Loucy (cell line): ENCODE measurements around the gene PCBP2.

Experiments
- H2AFZ ChIP-seq: fragments of 200-600 bp; sonication (generic); 2 replicates; pipeline ENCODE4 v1.6.0; 2016; ENCODE audit warnings: antibody characterized with exemption, mild to moderate bottlenecking, low read length, moderate library complexity
- H3F3A ChIP-seq: fragments of 200-600 bp; 2 replicates; pipeline ENCODE4 v1.6.0; 2016; ENCODE audit warnings: antibody characterized with exemption, low read depth, mild to moderate bottlenecking
- H3K27me3 ChIP-seq: fragments of 200-600 bp; sonication (generic); 2 replicates; pipeline ENCODE4 v1.6.1; 2014; ENCODE audit warnings: low read length, mild to moderate bottlenecking; ENCODE audit not compliant: insufficient read depth, poor library complexity, severe bottlenecking
- H3K36me3 ChIP-seq: fragments of 200-600 bp; sonication (generic); 2 replicates; pipeline ENCODE4 v1.6.1; 2016; ENCODE audit warnings: low read length; ENCODE audit not compliant: insufficient read depth
- H3K4me1 ChIP-seq: fragments of 200-600 bp; sonication (generic); 2 replicates; pipeline ENCODE4 v1.5.1; 2014; ENCODE audit warnings: low read length, mild to moderate bottlenecking; ENCODE audit not compliant: insufficient read depth, poor library complexity, severe bottlenecking
- H3K4me2 ChIP-seq: fragments of 200-600 bp; sonication (generic); 2 replicates; pipeline ENCODE4 v1.6.0; 2014; ENCODE audit warnings: antibody characterized with exemption, low read length, low read depth, mild to moderate bottlenecking; ENCODE audit not compliant: poor library complexity, severe bottlenecking
- H3K4me3 ChIP-seq: fragments of 200-600 bp; sonication (generic); 2 replicates; pipeline ENCODE4 v1.5.1; 2014; ENCODE audit warnings: low read length, mild to moderate bottlenecking, mixed read lengths; ENCODE audit not compliant: poor library complexity, severe bottlenecking
- H3K79me2 ChIP-seq: fragments of 200-600 bp; sonication (generic); 2 replicates; pipeline ENCODE4 v1.6.1; 2014; ENCODE audit warnings: low read length; ENCODE audit not compliant: insufficient read depth
- H3K9ac ChIP-seq: fragments of 200-600 bp; sonication (generic); 2 replicates; pipeline ENCODE4 v1.6.0; 2014; ENCODE audit warnings: mild to moderate bottlenecking, low read depth, low read length, moderate library complexity; ENCODE audit not compliant: poor library complexity, severe bottlenecking
- H3K9me2 ChIP-seq: fragments of 200-600 bp; sonication (generic); replicated peaks from 2 replicates; pipeline ENCODE4 v1.6.1; 2016; ENCODE audit warnings: low read depth, low read length, mixed read lengths
- H3K9me3 ChIP-seq: fragments of 200-600 bp; sonication (generic); 2 replicates; pipeline ENCODE4 v1.6.1; 2014; ENCODE audit warnings: mild to moderate bottlenecking, antibody characterized with exemption, low read length, low read depth; ENCODE audit not compliant: insufficient read depth
- H4K20me1 ChIP-seq: fragments of 200-600 bp; sonication (generic); 2 replicates; pipeline ENCODE4 v1.6.0; 2014; ENCODE audit warnings: antibody characterized with exemption, low read length, mild to moderate bottlenecking; ENCODE audit not compliant: insufficient read depth, poor library complexity, severe bottlenecking
- CTCF ChIP-seq: fragments of 200-600 bp; sonication (generic); conservative IDR thresholded peaks from 2 replicates; pipeline ENCODE4 v1.5.1; 2014; ENCODE audit warnings: mild to moderate bottlenecking, antibody characterized with exemption, low read length
- EZH2phosphoT487 ChIP-seq: fragments of 200-600 bp; IDR thresholded peaks from 2 replicates; pipeline ENCODE4 v1.6.1; 2018; ENCODE audit warnings: antibody characterized with exemption, mild to moderate bottlenecking, moderate library complexity, borderline replicate concordance

PCBP2 gene

GRCh38 chr12:53506881-53507602 is 55.1 kb downstream of the PCBP2 start, which contains the start of gene NPFF:
Gene NPFF, minus strand, starts transcription at chr12:53507484. Its CDS starts 10 bp downstream, at chr12:53507474.
- H3F3A ChIP-seq: no peaks in the 10 kb centered on the region
- H3K9me2 ChIP-seq: no peaks in the 10 kb centered on the region
- no peaks in the 10 kb centered on the region for H4K20me1 ChIP-seq
- H3K4me3 ChIP-seq: no peak within 1 kb of the TSS
- TF ChIP-seq EZH2phosphoT487 (no peak), CTCF (no peak)
- H3K79me2 ChIP-seq: peaks cover 17% of the 10 kb centered on the region
- no peaks in the 10 kb centered on the region for H3K27me3 ChIP-seq
- H3K4me1 ChIP-seq: peaks cover 12% of the 10 kb centered on the region
- H2AFZ ChIP-seq: no peak within 1 kb of the TSS
- no peaks in the 10 kb centered on the region for H3K9me3 ChIP-seq
- no peak within 1 kb of the TSS for H3K9ac ChIP-seq
- no peak within 1 kb of the TSS for H3K4me2 ChIP-seq
- H3K36me3 ChIP-seq: peaks cover 3% of the 10 kb centered on the region; the same call in 1 of the 2 replicates

- peaks cover 5% of the 10 kb centered on the region; the same call in 1 of the 2 replicates for H3K36me3 ChIP-seq
- no peaks in the 10 kb centered on the region for H3F3A ChIP-seq
- no peak overlapping the region for H3K4me3 ChIP-seq
- peaks cover 7% of the 10 kb centered on the region for H3K4me1 ChIP-seq
- peaks cover 12% of the 10 kb centered on the region; the same call in 1 of the 2 replicates for H3K79me2 ChIP-seq
- no peaks in the 10 kb centered on the region for H3K9me3 ChIP-seq
- no peak for TF ChIP-seq CTCF
- H4K20me1 ChIP-seq: no peaks in the 10 kb centered on the region
- H3K27me3 ChIP-seq: no peaks in the 10 kb centered on the region
- no peak overlapping the region for H2AFZ ChIP-seq
- no peak overlapping the region for H3K4me2 ChIP-seq
- H3K9ac ChIP-seq: no peak overlapping the region
- H3K9me2 ChIP-seq: no peaks in the 10 kb centered on the region
Measured at GRCh38 chr12:53507603-53507885, 55.6 kb downstream of the PCBP2 start.

- H3K4me1 ChIP-seq: peaks cover 4% of the 10 kb centered on the region
- H2AFZ ChIP-seq: no peak overlapping the region
- H3K36me3 ChIP-seq: peaks cover 15% of the 10 kb centered on the region; the same call in 1 of the 2 replicates
- no peaks in the 10 kb centered on the region for H3K9me3 ChIP-seq
- H3F3A ChIP-seq: no peaks in the 10 kb centered on the region
- no peak overlapping the region for H3K4me2 ChIP-seq
- 0 out of 2 replicates have a peak, but pooled peaks cover 3% of the 10 kb centered on the region for H3K79me2 ChIP-seq
- H3K4me3 ChIP-seq: no peak overlapping the region
- H3K9me2 ChIP-seq: no peaks in the 10 kb centered on the region
- no peaks in the 10 kb centered on the region for H4K20me1 ChIP-seq
- TF ChIP-seq EZH2phosphoT487 (no peak), CTCF (peak; percentile 93)
- no peaks in the 10 kb centered on the region for H3K27me3 ChIP-seq
- H3K9ac ChIP-seq: no peak overlapping the region
Measured at GRCh38 chr12:53508534-53509170, 56.8 kb downstream of the PCBP2 start.
